Fibroblast of lung (primary cell): ENCODE results near the gene SMARCAL1. TPM values are rescaled to one million over a fixed set of nuclear protein-coding genes. Genes with fewer than 3 reads are reported as not detected.
"Not testable (repeated sequence)": the region's sequence is repeated elsewhere in the genome, so short reads cannot be mapped to it uniquely, and the experiment has no call there.

Source experiments
- DNase-seq, 2 donors: peaks; one replicate each; pipeline versions ENCODE4 v3.0.0 to v3.0.0-alpha.2; 2010; ENCODE audit warnings: low read depth in 2 of 2
- H2AFZ ChIP-seq: 2 replicates; pipeline ENCODE4 v1.5.1; 2012; ENCODE audit warnings: low read length, control low read depth, inconsistent platforms
- H3K27ac ChIP-seq: 2 replicates; pipeline ENCODE4 v1.5.1; 2011; ENCODE audit warnings: low read length, control low read depth; ENCODE audit not compliant: insufficient read depth
- H3K27me3 ChIP-seq: 2 replicates; pipeline ENCODE4 v1.5.1; 2011; ENCODE audit warnings: mild to moderate bottlenecking, low read length; ENCODE audit not compliant: control insufficient read depth, insufficient read depth
- H3K36me3 ChIP-seq: 2 replicates; pipeline ENCODE4 v1.5.1; 2011; ENCODE audit warnings: low read length; ENCODE audit not compliant: control insufficient read depth, insufficient read depth
- H3K4me1 ChIP-seq: 2 replicates; pipeline ENCODE4 v1.5.1; 2011; ENCODE audit warnings: low read length; ENCODE audit not compliant: control insufficient read depth, insufficient read depth; ENCODE audit errors: extremely low read depth
- H3K4me2 ChIP-seq: 2 replicates; pipeline ENCODE4 v1.5.1; 2011; ENCODE audit warnings: low read length, control low read depth; ENCODE audit not compliant: insufficient read depth; ENCODE audit errors: extremely low read depth
- H3K4me3 ChIP-seq, 4 experiments: fragments of 200-600 bp in 1 of 4; sonication (generic) in 1 of 4; replicated peaks in 1 of 4; 2 replicates each; pipeline ENCODE4 v1.5.1; 2011 to 2016; ENCODE audit warnings: low read length in 4 of 4, low read depth in 3 of 4, mild to moderate bottlenecking in 3 of 4, control low read depth in 2 of 4, inconsistent platforms in 1 of 4, mixed read lengths in 1 of 4; ENCODE audit not compliant: insufficient read depth in 1 of 4; ENCODE audit errors: control extremely low read depth in 1 of 4
- H3K79me2 ChIP-seq: 2 replicates; pipeline ENCODE4 v1.5.1; 2012; ENCODE audit warnings: mild to moderate bottlenecking, low read length, inconsistent platforms; ENCODE audit not compliant: control insufficient read depth, insufficient read depth
- H3K9ac ChIP-seq: 2 replicates; pipeline ENCODE4 v1.5.1; 2011; ENCODE audit warnings: mild to moderate bottlenecking, low read length, control low read depth; ENCODE audit not compliant: insufficient read depth
- H3K9me3 ChIP-seq: 2 replicates; pipeline ENCODE4 v1.5.1; 2012; ENCODE audit warnings: low read depth, low read length; ENCODE audit not compliant: control insufficient read depth, insufficient read depth
- H4K20me1 ChIP-seq: 2 replicates; pipeline ENCODE4 v1.5.1; 2011; ENCODE audit warnings: low read length; ENCODE audit not compliant: control insufficient read depth, insufficient read depth; ENCODE audit errors: extremely low read depth
- CTCF ChIP-seq, 2 donors: IDR thresholded peaks in 1 of 2; conservative IDR thresholded peaks in 1 of 2; 1 replicate in 1 of 2; 2 replicates in 1 of 2; pipeline ENCODE4 v1.5.1; 2011 to 2012; ENCODE audit warnings: low read length in 2 of 2, control low read depth in 1 of 2, inconsistent platforms in 1 of 2, low read depth in 1 of 2, mild to moderate bottlenecking in 1 of 2
- EZH2 ChIP-seq: IDR thresholded peaks from 2 replicates; pipeline ENCODE4 v1.5.1; 2012; ENCODE audit warnings: low read length, control low read depth, mild to moderate bottlenecking; ENCODE audit errors: missing control alignments
- polyA plus RNA-seq, 2 donors: library from polyadenylated mRNA; depleted of rRNA in 1 of 2; stranded (reverse) in 1 of 2; unstranded in 1 of 2; fragments of >200 nt; gene quantifications; 2 replicates each; pipeline ENCODE4 v1.2.1, GENCODE V29; 2011 to 2012; ENCODE audit warnings: missing spikeins in 1 of 2
- total RNA-seq: library from RNA; depleted of rRNA; stranded (reverse); fragments of >200 nt; gene quantifications from 2 replicates; pipeline ENCODE4 v1.2.1, GENCODE V29; 2014

The SMARCAL1 gene
- total and polyA plus RNA-seq, 2 donors (not counting 1 experiment from before 2014, with no cell fraction given) = 21.5 to 25.1 TPM

DNA sequence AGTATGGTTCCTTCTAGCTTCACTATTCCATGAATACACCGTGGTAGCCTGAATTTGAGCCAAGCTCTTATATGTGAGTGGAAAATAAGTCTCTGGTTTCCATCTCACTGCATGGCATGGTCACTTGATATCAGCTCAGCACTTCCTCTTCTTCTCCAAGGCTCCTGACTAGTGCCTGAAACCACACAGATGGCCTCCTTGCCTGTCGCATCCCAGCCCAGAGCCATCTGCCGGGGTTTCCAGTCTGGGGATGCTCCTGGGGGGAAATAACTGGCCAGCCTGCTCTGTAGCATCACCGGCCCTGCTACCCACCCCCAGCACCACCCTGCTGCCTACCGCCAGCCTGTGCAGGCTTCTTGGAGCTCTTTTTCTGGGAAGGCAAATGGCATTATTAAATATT is 32.3 kb upstream of the SMARCAL1 start:
- DNase-seq = no peak
- Histone ChIP-seq H4K20me1 (no peaks in the 10 kb centered on the region), H3K27ac (no peak overlapping the region), H3K79me2 (no peaks in the 10 kb centered on the region), H3K4me3 (no peak overlapping the region), H3K9me3 (no peaks in the 10 kb centered on the region), H3K4me2 (no peak overlapping the region), H3K36me3 (no peaks in the 10 kb centered on the region), H2AFZ (no peak overlapping the region), H3K9ac (no peak overlapping the region), H3K27me3 (no peaks in the 10 kb centered on the region), H3K4me1 (no peaks in the 10 kb centered on the region)
- TF ChIP-seq EZH2 (no peak), CTCF (conservative IDR thresholded peaks at IDR 0.05 in 1 of 2, IDR thresholded peaks at IDR 0.05 in 1 of 2; ENCODE audit: low read depth in 1 of 2, low read length in 2 of 2) (no peak)

DNA sequence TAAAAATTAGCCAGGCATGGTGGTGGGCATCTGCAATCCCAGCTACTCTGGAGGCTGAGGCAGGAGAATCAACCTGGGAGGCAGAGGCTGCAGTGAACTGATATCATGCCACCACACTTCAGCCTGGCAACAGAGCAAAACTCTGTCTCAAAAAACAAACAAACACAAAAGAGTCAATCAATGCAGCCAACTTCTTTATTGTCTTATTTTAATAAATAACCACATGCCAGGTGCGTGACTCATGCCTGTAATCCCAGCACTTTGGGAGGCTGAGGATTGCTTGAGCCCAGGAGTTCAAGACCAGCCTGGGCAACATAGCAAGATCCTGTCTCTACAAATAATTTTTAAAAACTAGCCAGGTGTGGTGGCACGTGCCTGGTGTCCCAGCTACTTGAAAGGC is 27.9 kb upstream of the SMARCAL1 start:
- not testable (repeated sequence) for H3K4me3 ChIP-seq, H3K4me1 ChIP-seq, H3K9me3 ChIP-seq, DNase-seq, H3K36me3 ChIP-seq, H3K27me3 ChIP-seq, H3K4me2 ChIP-seq, H2AFZ ChIP-seq, H4K20me1 ChIP-seq, H3K79me2 ChIP-seq, H3K27ac ChIP-seq, H3K9ac ChIP-seq

GRCh38 chr2:216385478-216385877 is 26.8 kb upstream of the SMARCAL1 start:
- H3K9me3 ChIP-seq = no peaks in the 10 kb centered on the region
- TF ChIP-seq EZH2 = no peak
- TF ChIP-seq CTCF (conservative IDR thresholded peaks at IDR 0.05 in 1 of 2, IDR thresholded peaks at IDR 0.05 in 1 of 2; ENCODE audit: low read depth in 1 of 2, low read length in 2 of 2) = no peak
- H3K36me3 ChIP-seq = no peaks in the 10 kb centered on the region
- no peaks in the 10 kb centered on the region for H3K27me3 ChIP-seq
- no peaks in the 10 kb centered on the region for H4K20me1 ChIP-seq
- H3K79me2 ChIP-seq = no peaks in the 10 kb centered on the region
- no peak overlapping the region for H3K27ac ChIP-seq
- H3K4me1 ChIP-seq = no peaks in the 10 kb centered on the region
- H3K4me2 ChIP-seq = no peak overlapping the region
- no peak for DNase-seq
- no peak overlapping the region for H2AFZ ChIP-seq
- H3K9ac ChIP-seq = no peak overlapping the region
- H3K4me3 ChIP-seq = no peak overlapping the region
